GM12875 (cell line): ENCODE measurements around the gene FECH.

Experiments used
- H3K4me3 ChIP-seq: one replicate; pipeline ENCODE4 v1.5.1; 2011; ENCODE audit warnings: low read depth, low read length, control low read depth
- TF ChIP-seq, protein P1 (sequence below): IDR thresholded peaks from 2 replicates; pipeline ENCODE4 v1.5.1; 2011; ENCODE audit warnings: low read depth, mild to moderate bottlenecking, control low read depth, inconsistent platforms, low read length, moderate library complexity, borderline replicate concordance; ENCODE audit not compliant: insufficient read depth

Gene FECH

DNA sequence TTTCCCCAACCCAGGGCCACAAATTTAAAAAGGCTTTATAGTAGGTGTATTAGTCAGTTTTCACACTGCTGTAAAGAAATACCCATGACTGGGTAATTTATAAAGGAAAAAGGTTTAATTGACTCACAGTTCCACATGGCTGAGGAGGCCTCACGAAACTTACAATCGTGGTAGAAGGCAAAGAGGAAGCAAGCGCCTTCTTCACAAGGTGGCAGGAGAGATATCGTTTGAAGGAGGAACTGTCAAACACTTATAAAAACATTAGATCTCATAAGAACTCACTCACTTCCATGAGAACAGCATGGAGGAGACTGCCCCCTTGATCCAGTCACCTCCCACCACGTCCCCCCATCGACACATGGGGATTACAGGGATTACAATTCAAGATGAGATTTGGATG, 70.4 kb downstream of the FECH start:
- H3K4me3 ChIP-seq, result no peak overlapping the region
- TF ChIP-seq, protein P1, sequence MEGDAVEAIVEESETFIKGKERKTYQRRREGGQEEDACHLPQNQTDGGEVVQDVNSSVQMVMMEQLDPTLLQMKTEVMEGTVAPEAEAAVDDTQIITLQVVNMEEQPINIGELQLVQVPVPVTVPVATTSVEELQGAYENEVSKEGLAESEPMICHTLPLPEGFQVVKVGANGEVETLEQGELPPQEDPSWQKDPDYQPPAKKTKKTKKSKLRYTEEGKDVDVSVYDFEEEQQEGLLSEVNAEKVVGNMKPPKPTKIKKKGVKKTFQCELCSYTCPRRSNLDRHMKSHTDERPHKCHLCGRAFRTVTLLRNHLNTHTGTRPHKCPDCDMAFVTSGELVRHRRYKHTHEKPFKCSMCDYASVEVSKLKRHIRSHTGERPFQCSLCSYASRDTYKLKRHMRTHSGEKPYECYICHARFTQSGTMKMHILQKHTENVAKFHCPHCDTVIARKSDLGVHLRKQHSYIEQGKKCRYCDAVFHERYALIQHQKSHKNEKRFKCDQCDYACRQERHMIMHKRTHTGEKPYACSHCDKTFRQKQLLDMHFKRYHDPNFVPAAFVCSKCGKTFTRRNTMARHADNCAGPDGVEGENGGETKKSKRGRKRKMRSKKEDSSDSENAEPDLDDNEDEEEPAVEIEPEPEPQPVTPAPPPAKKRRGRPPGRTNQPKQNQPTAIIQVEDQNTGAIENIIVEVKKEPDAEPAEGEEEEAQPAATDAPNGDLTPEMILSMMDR, result no peak

DNA sequence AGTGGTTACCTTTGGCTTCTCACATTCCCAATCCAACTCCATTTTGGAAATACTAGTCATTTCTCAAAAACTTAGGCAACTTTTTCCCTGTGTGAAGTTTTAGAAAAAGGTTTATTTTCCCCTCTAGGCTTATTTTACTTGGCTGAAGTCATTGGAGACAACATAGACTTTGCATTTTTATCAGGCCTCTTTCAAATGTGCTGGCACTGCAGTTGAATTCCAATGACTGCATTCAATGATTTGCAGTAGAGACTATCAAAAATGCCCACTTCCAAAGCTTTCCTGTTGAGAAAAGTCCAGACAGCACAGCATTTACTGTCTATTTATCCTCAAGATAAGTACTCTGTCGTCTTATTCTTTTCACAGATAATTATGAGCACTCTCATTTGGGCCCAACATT, 81.3 kb downstream of the FECH start:
- TF ChIP-seq, protein P1, result no peak
- H3K4me3 ChIP-seq, result no peak overlapping the region

DNA sequence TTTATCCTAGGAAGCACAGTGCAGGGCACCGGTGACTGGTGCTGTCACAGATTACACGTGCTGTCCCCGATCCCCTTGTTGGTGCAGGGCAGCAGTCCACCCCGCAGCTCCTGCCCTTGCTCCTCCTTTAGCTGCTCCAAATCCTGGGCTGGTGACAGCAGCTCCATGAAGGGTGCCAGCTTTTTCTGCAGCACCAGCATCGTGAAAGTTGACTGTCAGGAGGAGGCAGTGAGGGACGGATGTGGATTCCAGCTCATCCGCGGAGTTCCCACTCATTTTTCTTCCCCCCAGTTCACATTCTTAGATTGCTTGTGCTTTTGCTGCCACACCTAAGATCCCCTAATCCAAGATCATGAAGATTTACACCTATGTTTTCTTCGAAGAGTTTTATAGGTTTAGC, 83.9 kb downstream of the FECH start:
- H3K4me3 ChIP-seq, result no peak overlapping the region
- TF ChIP-seq, protein P1, result no peak

DNA sequence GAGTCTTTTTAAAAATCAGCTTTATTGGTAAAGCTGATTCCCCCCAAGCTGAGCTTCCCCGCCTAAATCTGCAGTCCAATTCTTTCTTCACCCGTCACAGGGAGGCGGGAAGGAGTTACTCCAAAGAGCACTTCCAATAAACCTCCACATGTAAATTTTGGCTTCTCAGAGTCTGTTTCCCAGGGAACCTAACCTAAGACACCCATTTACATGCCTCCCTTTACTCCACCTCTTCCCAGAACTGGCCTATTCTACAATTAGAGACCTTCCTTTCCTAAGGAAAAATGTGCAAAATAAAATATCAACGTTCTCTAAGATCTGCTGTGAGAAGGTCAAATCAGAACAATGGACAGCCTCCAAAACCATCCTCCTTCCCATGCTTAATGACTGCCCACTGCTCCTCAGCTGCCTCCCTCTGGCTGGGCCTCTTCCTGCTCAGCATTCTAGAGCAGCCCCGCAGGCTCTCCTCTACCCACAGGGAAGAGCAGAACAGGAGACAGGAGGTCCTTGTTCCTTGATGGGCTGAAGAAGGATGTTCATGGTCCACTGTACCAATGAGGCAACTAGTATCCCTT, 87.7 kb downstream of the FECH start:
- no peak overlapping the region for H3K4me3 ChIP-seq
- TF ChIP-seq, protein P1, result no peak
